Breast epithelium (tissue), 4 donors: ENCODE measurements around the gene SLC66A1. TPM values are rescaled to one million over a fixed set of nuclear protein-coding genes. Genes with fewer than 3 reads are reported as not detected.

Source experiments
- DNase-seq, 2 donors: peaks; one replicate each; pipeline ENCODE4 v3.0.0-alpha.2; 2019; ENCODE audit warnings: low spot score in 2 of 2
- H3K27ac ChIP-seq, 2 donors: fragments of 200-600 bp; sonication (generic) in 1 of 2; one replicate each; pipeline ENCODE4 v1.5.1; 2016 to 2019; ENCODE audit warnings: mild to moderate bottlenecking in 1 of 2
- H3K27me3 ChIP-seq, 2 donors: fragments of 200-600 bp; sonication (generic) in 1 of 2; one replicate each; pipeline versions ENCODE4 v1.5.1 to v1.6.0; 2017 to 2019; ENCODE audit warnings: control low read depth in 1 of 2, mild to moderate bottlenecking in 1 of 2
- H3K36me3 ChIP-seq: fragments of 200-600 bp; one replicate; pipeline ENCODE4 v1.5.1; 2019
- H3K4me1 ChIP-seq, 2 donors: fragments of 200-600 bp; sonication (generic); one replicate each; pipeline ENCODE4 v1.5.1; 2016 to 2019; ENCODE audit warnings: control low read depth in 1 of 2
- H3K4me3 ChIP-seq, 3 donors: fragments of 200-600 bp; sonication (generic); 1 replicate in 2 of 3; 2 replicates in 1 of 3; pipeline ENCODE4 v1.5.1; 2016 to 2019; ENCODE audit warnings: mild to moderate bottlenecking in 3 of 3, moderate library complexity in 2 of 3
- H3K9me3 ChIP-seq, 2 donors: fragments of 200-600 bp; sonication (generic) in 1 of 2; one replicate each; pipeline ENCODE4 v1.5.1; 2016 to 2019; ENCODE audit warnings: control low read depth in 1 of 2
- POLR2A ChIP-seq: fragments of 450-650 bp; IDR thresholded peaks from one replicate; pipeline ENCODE4 v1.6.1; 2016; ENCODE audit warnings: antibody characterized with exemption, mild to moderate bottlenecking, moderate library complexity
- POLR2AphosphoS5 ChIP-seq, 3 donors: sonication (generic); formaldehyde crosslinking; IDR thresholded peaks; one replicate each; pipeline ENCODE4 v1.6.1; 2017; ENCODE audit warnings: antibody characterized with exemption in 3 of 3
- intact Hi-C: fragments of 100-400 bp; cut with DNase I; formaldehyde crosslinking; loops from one replicate; pipeline ENCODE4 v1.15.1; 2023; ENCODE audit warnings: low total_unique reads
- total RNA-seq, 3 donors: library from RNA; depleted of rRNA; stranded (reverse); fragments of >200 nt; gene quantifications; one replicate each; pipeline ENCODE4 v1.1.0, GENCODE V29; 2016
- TF ChIP-seq, protein P1 (sequence below), 3 donors: fragments of 450-650 bp; IDR thresholded peaks; one replicate each; pipeline ENCODE4 v1.5.1; 2016 to 2017; ENCODE audit warnings: antibody characterized with exemption in 3 of 3, mild to moderate bottlenecking in 3 of 3, moderate library complexity in 3 of 3

SLC66A1 gene
- total RNA-seq, 3 donors from 2014 or later, result 6.2 to 13.9 (median 13.1) TPM

- Histone ChIP-seq H3K4me1 (no peaks in the 10 kb centered on the region), H3K27ac (peak overlapping the region; percentile 27 to 55), H3K36me3 (no peaks in the 10 kb centered on the region), H3K27me3 (no peaks in the 10 kb centered on the region), H3K9me3 (no peaks in the 10 kb centered on the region), H3K4me3 (no peak overlapping the region)
- TF ChIP-seq POLR2A (no peak), POLR2AphosphoS5 (IDR thresholded peaks at IDR 0.05) (no peak)
- TF ChIP-seq, protein P1, sequence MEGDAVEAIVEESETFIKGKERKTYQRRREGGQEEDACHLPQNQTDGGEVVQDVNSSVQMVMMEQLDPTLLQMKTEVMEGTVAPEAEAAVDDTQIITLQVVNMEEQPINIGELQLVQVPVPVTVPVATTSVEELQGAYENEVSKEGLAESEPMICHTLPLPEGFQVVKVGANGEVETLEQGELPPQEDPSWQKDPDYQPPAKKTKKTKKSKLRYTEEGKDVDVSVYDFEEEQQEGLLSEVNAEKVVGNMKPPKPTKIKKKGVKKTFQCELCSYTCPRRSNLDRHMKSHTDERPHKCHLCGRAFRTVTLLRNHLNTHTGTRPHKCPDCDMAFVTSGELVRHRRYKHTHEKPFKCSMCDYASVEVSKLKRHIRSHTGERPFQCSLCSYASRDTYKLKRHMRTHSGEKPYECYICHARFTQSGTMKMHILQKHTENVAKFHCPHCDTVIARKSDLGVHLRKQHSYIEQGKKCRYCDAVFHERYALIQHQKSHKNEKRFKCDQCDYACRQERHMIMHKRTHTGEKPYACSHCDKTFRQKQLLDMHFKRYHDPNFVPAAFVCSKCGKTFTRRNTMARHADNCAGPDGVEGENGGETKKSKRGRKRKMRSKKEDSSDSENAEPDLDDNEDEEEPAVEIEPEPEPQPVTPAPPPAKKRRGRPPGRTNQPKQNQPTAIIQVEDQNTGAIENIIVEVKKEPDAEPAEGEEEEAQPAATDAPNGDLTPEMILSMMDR (IDR thresholded peaks at IDR 0.05), result no peak
- DNase-seq, result no peak
- intact Hi-C loops, result no loop called here
Observed at GRCh38 chr1:19370453-19371170, 58.5 kb downstream of the SLC66A1 start.

GRCh38 chr1:19371226-19372135 is 59.4 kb downstream of the SLC66A1 start:
- no peak for TF ChIP-seq POLR2AphosphoS5 (IDR thresholded peaks at IDR 0.05)
- TF ChIP-seq, protein P1 (IDR thresholded peaks at IDR 0.05), result no peak
- TF ChIP-seq POLR2A, result no peak
- intact Hi-C loops, result no loop called here
- H3K27me3 ChIP-seq, result no peaks in the 10 kb centered on the region
- no peaks in the 10 kb centered on the region for H3K9me3 ChIP-seq
- H3K36me3 ChIP-seq, result no peaks in the 10 kb centered on the region
- no peaks in the 10 kb centered on the region for H3K4me1 ChIP-seq
- DNase-seq, result no peak
- peak overlapping the region; percentile 66 to 89 for H3K27ac ChIP-seq
- no peak overlapping the region for H3K4me3 ChIP-seq

GRCh38 chr1:19372136-19372514 is 60.0 kb downstream of the SLC66A1 start:
- DNase-seq, result no peak
- H3K27me3 ChIP-seq, result no peaks in the 10 kb centered on the region
- peak overlapping the region; percentile 66 to 89 for H3K27ac ChIP-seq
- TF ChIP-seq POLR2AphosphoS5 (IDR thresholded peaks at IDR 0.05) (no peak), POLR2A (no peak)
- TF ChIP-seq, protein P1 (IDR thresholded peaks at IDR 0.05), result no peak
- no peak overlapping the region for H3K4me3 ChIP-seq
- no peaks in the 10 kb centered on the region for H3K4me1 ChIP-seq
- H3K9me3 ChIP-seq, result no peaks in the 10 kb centered on the region
- no peaks in the 10 kb centered on the region for H3K36me3 ChIP-seq
- intact Hi-C loops, result no loop called here

- DNase-seq, result no peak
- intact Hi-C loops, result no loop called here
- H3K4me1 ChIP-seq, result no peaks in the 10 kb centered on the region
- no peak overlapping the region for H3K4me3 ChIP-seq
- H3K27ac ChIP-seq, result peak overlapping the region; percentile 66 to 89
- TF ChIP-seq POLR2AphosphoS5 (IDR thresholded peaks at IDR 0.05) (no peak), POLR2A (no peak)
- TF ChIP-seq, protein P1 (IDR thresholded peaks at IDR 0.05), result no peak
- H3K36me3 ChIP-seq, result no peaks in the 10 kb centered on the region
- no peaks in the 10 kb centered on the region for H3K9me3 ChIP-seq
- no peaks in the 10 kb centered on the region for H3K27me3 ChIP-seq
Observed at GRCh38 chr1:19372602-19373001, 60.5 kb downstream of the SLC66A1 start.
